Stimulated activated CD4-positive, alpha-beta T cell treated with anti-CD3 and anti-CD28 coated beads, Interleukin-4, amount 100 ng/mL, for 4 hours (primary cell): ENCODE data around the gene GTF3C4.

Source experiments
- DNase-seq, 2 experiments: peaks; one replicate each; pipeline ENCODE4 v3.0.0-alpha.2; 2020

GTF3C4 gene

GRCh38 chr9:132733260-132733815, 63.1 kb downstream of the GTF3C4 start:
- no peak for DNase-seq

- DNase-seq = no peak
These were observed 69.5 kb downstream of the GTF3C4 start for GRCh38 chr9:132739710-132740310.

DNA sequence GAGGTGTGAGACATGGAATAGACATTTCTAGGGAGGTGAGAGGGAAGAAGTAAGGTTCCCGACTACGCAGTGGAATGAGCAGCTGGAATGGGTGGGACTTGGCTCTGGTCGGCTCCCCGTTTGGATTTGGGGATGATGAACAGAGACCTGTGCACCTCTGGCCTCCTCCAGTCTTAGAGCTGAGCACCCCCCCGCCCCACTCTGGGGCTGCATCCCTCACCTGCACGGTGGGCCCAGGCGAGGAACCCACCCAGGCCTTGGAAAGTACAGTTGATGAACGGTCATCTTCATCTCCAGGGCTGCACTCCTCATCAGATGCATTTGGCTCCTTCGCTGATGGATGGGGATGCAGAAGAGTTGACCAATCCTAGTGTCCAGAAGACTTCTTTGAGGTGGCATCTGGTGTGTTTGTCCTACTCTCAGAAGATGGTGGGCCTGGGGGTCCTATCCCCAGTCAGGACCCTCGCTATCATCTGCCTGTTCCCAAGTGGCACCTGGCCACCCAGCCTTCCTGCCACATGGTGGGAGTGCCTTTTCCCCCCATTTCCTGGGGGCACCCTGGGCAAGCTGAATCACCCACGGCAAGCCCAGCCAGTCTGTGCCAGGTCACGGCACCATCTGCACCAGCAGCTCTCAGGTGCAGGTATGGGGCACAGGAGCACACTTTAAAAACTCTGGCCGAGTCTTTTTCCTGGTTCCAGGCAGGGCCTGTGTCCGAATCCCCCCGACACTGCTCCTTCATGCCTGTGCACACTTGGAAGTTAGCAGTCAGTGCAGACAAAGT, 70.5 kb downstream of the GTF3C4 start:
- no peak for DNase-seq

DNA sequence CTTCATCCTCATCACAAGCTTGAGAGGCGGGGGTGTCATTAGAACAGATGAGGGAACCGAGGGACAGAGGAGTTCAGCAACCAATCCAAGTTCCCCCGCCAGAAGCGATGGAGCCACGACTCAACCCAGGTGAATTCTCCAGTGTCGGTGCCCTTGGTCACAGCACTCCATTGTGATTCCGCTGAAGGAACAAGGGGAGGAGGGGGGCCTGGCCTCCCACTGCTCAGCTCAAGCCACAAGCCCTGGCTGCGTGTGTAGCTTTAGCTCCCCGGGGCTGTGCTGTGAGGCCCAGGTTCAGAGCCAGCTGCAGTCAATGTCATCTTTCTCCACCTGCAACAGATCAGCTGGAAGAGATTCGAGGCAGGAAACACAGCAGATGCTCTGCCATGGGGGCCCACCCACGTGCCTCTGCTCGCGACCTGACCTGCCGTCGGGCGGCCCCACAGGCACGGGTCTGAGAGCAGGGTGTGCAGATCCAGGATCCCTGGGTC, 72.6 kb downstream of the GTF3C4 start:
- no peak for DNase-seq

GRCh38 chr9:132743931-132744479, 73.7 kb downstream of the GTF3C4 start:
- no peak for DNase-seq
